Jurkat, Clone E6-1 (cell line): ENCODE measurements around the gene GFOD2.
A peak's percentile ranks its signal among the peaks of the same experiment; 100 is the strongest.
"Not testable (repeated sequence)": the region's sequence is repeated elsewhere in the genome, so short reads cannot be mapped to it uniquely, and the experiment has no call there.

Source experiments
- DNase-seq: peaks from one replicate; pipeline ENCODE4 v3.0.0-alpha.2; 2011; ENCODE audit warnings: low read depth, low spot score
- H3K4me3 ChIP-seq: 2 replicates; pipeline ENCODE4 v1.5.1; 2011; ENCODE audit warnings: mild to moderate bottlenecking, low read length, control low read depth, moderate library complexity

GFOD2 gene

DNA sequence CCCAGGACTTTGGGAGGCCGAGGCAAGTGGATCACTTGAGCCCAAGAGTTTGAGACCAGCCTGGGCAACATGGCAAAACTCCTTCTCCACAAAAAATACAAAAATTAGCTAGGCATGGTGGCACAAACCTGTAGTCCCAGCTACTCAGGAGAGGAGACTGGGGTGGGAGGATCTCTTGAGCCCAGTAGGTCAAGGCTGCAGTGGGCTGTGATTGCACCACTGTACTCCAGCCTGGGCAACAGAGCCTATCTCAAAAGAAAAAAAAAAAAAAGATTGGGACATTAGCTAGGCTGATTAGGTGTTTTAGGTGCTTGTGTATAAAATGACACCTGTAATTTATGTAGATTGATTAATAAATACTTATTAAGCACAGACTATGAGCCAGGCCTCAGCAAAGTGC lies 10.1 kb downstream of the GFOD2 start:
- H3K4me3 ChIP-seq = no peak overlapping the region
- DNase-seq = no peak

- no peak overlapping the region for H3K4me3 ChIP-seq
- DNase-seq = no peak
These were observed 10.7 kb downstream of the GFOD2 start for GRCh38 chr16:67708368-67708771.

GRCh38 chr16:67707790-67708189 lies 11.3 kb downstream of the GFOD2 start:
- no peak overlapping the region for H3K4me3 ChIP-seq
- no peak for DNase-seq

DNA sequence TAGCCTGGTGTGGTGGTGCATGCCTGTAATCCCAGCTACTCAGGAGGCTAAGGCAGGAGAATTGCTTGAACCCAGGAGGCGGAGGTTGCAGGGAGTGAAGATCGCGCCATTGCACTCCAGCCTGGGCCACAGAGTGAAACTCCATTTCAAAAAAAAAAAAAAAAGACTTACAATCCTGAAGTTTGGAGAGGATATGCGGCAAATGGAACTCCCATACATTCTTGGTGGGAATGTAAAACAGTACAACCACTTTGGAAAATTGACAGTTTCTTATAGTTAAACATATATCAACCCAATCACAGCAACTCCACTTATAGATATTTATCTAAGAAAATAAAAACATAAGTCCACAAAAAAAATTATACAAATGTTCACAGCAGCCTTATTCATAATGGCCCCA lies 11.9 kb downstream of the GFOD2 start:
- no peak overlapping the region for H3K4me3 ChIP-seq
- DNase-seq = no peak

- no peak overlapping the region for H3K4me3 ChIP-seq
- no peak for DNase-seq
These were observed 15.0 kb downstream of the GFOD2 start for GRCh38 chr16:67704110-67704509.

DNA sequence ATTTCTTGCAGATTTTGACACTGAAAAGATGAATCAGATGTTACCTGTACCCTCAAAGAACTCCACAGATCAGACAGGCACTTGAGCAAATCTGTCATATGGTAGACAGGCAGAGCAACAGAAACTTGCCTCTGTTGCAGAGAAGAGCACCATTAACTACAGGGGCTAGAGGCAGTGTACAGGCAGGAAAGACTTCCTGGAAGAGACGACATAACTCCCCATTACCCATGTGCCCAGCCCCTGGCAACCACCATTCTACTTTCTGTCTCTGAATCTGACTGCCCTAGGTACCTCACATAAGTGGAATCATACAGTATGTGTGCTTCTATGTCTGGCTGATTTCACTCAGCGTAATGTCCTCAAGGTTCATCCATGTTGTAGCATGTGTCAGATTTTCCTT lies 15.5 kb downstream of the GFOD2 start:
- peak; percentile 41 for DNase-seq
- no peak overlapping the region for H3K4me3 ChIP-seq

DNA sequence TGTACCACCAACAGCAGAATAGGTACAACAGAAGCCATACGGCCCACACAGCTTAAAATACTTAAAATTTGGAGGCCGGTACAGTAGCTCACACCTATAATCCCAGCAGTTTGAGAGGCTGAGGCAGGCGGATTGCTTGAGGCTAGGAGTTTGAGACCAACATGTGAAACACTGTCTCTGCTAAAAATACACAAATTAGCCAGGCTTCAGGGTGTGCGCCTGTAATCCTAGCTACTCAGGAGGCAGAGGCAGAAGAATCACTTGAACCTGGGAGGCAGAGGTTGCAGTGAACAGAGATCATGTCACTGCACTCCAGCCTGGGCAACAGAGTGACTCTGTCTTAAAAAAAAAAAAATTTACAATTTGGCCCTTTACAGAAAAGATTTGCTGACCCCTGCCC lies 17.0 kb downstream of the GFOD2 start:
- H3K4me3 ChIP-seq = no peak overlapping the region
- no peak for DNase-seq

DNA sequence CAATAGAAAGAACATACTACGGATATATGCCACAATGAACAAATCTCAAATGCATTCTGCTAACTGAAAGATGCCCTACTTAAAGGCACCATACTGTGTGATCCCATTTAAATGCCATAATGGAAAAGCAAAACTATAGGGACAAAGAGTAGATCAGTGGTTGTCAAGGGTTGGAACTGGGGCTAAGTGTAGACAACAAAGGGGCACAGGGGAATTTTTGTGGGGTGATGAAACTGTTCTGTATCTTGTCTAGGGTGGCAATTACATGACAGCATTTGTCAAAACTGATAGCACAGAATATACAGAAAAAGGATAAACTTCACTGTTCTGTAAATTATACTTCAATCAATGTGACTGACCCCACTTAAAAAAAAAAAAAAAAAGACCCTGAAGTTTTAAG lies 17.7 kb downstream of the GFOD2 start:
- DNase-seq = no peak
- H3K4me3 ChIP-seq = no peak overlapping the region

- H3K4me3 ChIP-seq = no peak overlapping the region
- DNase-seq = no peak
These were observed 19.9 kb downstream of the GFOD2 start for GRCh38 chr16:67699265-67699664.

GRCh38 chr16:67697422-67698185 lies 21.5 kb downstream of the GFOD2 start:
- H3K4me3 ChIP-seq = no peak overlapping the region
- DNase-seq = no peak

GRCh38 chr16:67694611-67695010 lies 24.5 kb downstream of the GFOD2 start:
- DNase-seq = no peak

GRCh38 chr16:67693517-67694285 lies 25.4 kb downstream of the GFOD2 start:
- DNase-seq, H3K4me3 ChIP-seq: not testable (repeated sequence)

More at GRCh38 chr16:67694611-67695010, 24.5 kb downstream of the GFOD2 start:
- H3K4me3 ChIP-seq = no peak overlapping the region

GRCh38 chr16:67685388-67686112 lies 33.6 kb downstream of the GFOD2 start:
- no peak for DNase-seq
- H3K4me3 ChIP-seq = no peak overlapping the region

DNA sequence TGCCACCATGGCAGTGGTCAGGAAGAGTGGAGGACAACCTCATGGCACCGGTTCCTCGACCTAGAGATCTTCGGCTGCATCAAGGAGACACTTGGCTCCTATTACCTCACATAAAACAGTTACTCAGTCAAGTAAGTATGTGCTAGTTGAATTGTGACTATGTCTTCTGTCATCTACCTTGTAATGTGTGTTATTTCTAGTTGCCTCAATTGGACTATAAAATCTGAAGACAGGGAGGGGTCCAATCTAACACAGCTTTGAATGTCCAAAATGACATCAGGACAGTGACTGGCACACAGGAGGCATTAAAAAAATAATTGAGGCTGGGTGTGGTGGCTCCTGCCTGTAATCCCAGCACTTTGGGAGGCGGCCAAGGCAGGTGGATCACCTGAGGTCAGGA lies 35.3 kb downstream of the GFOD2 start:
- H3K4me3 ChIP-seq = no peak overlapping the region
- DNase-seq = no peak

DNA sequence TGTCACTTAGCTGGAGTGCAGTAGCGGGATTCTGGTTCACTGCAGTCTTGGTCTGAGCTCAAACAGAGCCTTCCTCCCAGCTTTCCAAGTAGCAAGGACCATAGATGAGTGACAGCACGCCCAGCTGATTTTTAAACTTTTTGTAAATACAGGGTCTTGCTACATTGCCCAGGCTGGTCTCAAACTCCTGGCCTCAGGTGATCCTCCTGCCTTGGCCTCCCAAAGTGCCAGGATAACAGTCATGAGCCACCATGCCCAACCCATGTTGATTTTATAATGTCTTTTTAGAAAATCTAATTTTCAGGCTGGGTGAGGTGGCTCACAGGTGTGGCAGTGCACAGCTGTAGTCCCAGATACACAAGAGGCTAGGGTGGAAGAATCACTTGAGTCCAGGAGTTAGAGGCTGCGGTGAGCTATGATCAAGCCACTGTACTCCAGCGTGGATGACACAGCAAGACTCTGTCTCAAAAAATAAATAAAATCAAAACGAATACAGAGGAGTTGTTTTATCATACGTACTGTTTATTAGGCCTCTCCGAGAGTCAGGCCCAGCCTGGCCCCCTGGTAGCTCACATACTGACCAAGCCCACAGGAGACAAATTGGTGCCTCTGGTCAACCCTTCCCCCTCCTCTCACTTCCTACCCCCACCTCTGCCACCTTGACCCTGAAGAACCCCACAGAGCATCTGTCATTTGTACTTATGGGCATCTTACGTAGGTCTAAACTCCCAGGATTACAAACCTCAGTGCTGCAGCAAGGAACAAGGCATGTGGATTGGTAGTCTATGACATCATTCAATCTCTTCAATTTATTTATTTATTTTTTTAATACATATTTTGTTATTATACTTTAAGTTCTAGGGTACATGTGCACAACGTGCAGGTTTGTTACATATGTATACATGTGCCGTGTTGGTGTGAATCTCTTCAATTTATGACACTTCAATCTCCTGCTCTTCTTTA lies 38.9 kb downstream of the GFOD2 start:
- no peak overlapping the region for H3K4me3 ChIP-seq
- no peak for DNase-seq

GRCh38 chr16:67678354-67679023 lies 40.6 kb downstream of the GFOD2 start:
- H3K4me3 ChIP-seq = no peak overlapping the region
- DNase-seq = no peak

DNA sequence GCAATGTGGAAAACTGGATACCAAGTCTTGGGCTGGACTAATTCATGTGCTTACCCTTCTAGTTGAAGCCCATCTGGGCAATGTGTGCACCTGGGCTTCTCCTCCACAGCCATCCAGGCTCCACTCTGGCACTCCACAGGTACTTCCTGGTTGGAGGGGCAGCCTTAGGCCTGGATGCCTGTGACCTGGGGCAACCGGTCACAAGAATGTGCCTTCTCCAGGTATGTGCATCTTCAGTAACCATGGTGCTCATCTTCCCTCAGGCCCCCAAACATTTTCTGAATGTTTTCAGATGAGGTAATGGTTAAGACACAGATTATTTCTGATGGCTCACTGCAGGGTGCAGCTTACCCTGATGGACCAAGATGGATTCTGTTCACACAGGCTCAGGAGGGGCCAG lies 41.4 kb downstream of the GFOD2 start:
- no peak overlapping the region for H3K4me3 ChIP-seq

DNA sequence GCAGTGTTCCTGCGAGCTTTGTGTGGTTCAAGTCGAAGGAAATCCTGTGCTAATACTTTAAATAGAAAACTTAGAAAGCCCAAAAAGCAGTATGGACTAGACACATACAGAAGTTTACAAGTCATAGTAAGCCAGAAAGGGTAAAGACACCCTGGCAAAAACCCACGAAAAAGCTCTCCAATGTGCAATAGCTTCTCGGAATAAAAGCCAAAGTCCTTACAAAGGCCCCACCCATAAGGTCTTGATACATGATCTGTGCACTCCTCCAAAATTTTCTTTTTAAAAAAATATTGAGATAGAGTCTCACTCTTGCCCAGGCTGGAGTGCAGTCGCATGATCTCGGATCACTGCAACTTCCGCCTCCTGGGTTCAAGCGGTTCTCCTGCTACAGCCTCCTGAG lies 42.2 kb downstream of the GFOD2 start:
- DNase-seq = no peak
- H3K4me3 ChIP-seq = no peak overlapping the region

More for the DNA sequence above, 41.4 kb downstream of the GFOD2 start:
- DNase-seq = no peak
